GM13976 (cell line): ENCODE results near the gene ALPG.
"Not testable (repeated sequence)": the region's sequence is repeated elsewhere in the genome, so short reads cannot be mapped to it uniquely, and the experiment has no call there.

Experiments
- DNase-seq: peaks from one replicate; pipeline ENCODE4 v3.0.0; 2012; ENCODE audit warnings: low spot score
- in situ Hi-C: fragments of 300-500 bp; cut with MboI; formaldehyde crosslinking; loops from one replicate; pipeline ENCODE4 v1.12.0; 2022; ENCODE audit warnings: low sequenced_read_pairs, mixed read lengths, inconsistent platforms; ENCODE audit not compliant: unreplicated experiment
- TF ChIP-seq, protein P1 (sequence below): IDR thresholded peaks from 2 replicates; pipeline ENCODE4 v1.5.1; 2012; ENCODE audit warnings: borderline replicate concordance, mild to moderate bottlenecking; ENCODE audit not compliant: insufficient read depth; ENCODE audit errors: extremely low read depth, missing control alignments, control extremely low read depth

Gene ALPG

DNA sequence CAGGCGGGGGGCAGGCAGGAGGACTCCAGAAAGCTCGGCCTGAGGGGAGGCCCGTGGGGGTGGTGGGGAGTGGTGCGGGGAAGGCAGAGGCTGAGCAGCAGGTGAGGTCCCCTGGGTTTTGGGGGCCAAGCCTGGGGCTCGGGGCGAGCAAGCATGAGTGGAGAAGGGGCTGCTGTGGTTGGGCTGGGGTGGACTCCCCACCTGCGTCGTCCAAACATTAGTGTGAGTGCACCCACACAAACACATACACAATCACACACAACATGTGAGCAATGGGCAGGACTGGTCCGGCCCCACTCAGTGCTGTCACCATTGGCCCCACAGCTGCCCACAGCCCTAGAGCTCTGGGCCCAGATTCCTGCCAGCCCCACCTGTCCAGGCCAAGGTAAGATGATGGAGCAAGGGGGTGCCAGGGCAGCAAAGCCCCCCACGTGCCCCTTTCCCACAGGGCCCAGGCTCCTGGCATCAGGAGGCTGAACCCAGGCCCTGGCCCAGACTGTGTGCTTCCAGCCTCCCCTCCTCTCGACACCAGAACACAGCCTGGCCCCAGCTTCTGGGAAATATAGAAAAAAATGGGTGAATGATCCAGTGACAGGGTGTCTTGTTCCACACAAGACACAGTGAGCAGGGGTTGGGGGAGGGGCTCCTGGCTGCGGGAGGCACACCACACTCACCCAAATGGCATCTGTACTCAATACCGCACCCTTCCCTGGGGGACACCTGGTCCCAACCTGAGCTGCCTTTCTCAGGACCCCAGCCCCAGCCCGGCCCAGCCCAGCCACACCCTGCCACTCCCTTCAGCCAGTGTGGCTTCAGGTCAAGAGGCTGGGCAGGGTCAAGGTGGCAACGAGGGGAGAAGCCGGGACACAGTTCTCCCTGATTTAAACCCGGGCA is 28.6 kb upstream of the ALPG start:
- TF ChIP-seq, protein P1, sequence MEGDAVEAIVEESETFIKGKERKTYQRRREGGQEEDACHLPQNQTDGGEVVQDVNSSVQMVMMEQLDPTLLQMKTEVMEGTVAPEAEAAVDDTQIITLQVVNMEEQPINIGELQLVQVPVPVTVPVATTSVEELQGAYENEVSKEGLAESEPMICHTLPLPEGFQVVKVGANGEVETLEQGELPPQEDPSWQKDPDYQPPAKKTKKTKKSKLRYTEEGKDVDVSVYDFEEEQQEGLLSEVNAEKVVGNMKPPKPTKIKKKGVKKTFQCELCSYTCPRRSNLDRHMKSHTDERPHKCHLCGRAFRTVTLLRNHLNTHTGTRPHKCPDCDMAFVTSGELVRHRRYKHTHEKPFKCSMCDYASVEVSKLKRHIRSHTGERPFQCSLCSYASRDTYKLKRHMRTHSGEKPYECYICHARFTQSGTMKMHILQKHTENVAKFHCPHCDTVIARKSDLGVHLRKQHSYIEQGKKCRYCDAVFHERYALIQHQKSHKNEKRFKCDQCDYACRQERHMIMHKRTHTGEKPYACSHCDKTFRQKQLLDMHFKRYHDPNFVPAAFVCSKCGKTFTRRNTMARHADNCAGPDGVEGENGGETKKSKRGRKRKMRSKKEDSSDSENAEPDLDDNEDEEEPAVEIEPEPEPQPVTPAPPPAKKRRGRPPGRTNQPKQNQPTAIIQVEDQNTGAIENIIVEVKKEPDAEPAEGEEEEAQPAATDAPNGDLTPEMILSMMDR, result no peak
- DNase-seq, result no peak
- in situ Hi-C loops, result no loop called here

DNA sequence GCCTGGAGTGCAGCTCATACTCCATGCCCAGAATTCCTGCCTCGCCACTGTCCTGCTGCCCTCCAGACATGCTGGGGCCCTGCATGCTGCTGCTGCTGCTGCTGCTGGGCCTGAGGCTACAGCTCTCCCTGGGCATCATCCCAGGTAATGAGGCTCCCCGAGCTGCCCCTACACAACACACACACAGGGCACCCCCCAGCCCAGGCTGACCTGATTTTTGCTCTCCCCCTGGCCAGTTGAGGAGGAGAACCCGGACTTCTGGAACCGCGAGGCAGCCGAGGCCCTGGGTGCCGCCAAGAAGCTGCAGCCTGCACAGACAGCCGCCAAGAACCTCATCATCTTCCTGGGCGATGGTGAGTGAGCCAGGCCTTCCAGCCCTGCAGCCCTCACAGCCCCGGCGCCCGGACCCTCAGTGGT is 27.9 kb upstream of the ALPG start, which contains the start of gene ALPP:
ALPP (plus strand) TSS at position 17 of the 417 bp plus-strand sequence; CDS start at position 69, 52 bp downstream.
- in situ Hi-C loops, DNase-seq: not testable (repeated sequence)

DNA sequence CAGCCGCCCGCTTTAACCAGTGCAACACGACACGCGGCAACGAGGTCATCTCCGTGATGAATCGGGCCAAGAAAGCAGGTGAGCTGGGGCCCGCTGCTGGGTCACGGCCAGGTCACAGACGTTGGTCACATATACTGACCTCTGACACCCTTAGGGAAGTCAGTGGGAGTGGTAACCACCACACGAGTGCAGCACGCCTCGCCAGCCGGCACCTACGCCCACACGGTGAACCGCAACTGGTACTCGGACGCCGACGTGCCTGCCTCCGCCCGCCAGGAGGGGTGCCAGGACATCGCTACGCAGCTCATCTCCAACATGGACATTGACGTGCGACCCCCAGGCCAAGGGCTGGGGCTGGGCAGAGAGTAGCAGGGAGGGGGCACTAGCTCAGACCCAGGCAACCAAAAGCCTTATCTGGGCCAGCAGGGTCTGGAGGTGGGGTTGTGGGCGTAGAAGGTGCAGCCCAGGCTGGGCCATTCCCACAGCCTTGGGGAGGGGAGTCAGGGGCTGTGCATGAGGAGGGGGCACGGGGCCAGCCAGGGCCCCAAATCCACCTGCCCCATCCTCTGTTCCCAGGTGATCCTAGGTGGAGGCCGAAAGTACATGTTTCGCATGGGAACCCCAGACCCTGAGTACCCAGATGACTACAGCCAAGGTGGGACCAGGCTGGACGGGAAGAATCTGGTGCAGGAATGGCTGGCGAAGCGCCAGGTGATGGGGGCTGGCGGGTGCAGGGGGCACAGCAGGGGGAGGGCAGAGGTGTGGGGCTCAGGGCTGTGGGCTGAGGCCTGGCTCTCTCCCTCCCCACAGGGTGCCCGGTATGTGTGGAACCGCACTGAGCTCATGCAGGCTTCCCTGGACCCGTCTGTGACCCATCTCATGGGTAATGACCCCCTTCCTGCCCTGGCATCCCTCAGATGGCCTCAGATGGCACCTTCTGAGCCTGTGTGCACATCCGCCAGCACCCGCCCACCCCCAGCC is 26.7 kb upstream of the ALPG start:
- in situ Hi-C loops, DNase-seq: not testable (repeated sequence)

DNA sequence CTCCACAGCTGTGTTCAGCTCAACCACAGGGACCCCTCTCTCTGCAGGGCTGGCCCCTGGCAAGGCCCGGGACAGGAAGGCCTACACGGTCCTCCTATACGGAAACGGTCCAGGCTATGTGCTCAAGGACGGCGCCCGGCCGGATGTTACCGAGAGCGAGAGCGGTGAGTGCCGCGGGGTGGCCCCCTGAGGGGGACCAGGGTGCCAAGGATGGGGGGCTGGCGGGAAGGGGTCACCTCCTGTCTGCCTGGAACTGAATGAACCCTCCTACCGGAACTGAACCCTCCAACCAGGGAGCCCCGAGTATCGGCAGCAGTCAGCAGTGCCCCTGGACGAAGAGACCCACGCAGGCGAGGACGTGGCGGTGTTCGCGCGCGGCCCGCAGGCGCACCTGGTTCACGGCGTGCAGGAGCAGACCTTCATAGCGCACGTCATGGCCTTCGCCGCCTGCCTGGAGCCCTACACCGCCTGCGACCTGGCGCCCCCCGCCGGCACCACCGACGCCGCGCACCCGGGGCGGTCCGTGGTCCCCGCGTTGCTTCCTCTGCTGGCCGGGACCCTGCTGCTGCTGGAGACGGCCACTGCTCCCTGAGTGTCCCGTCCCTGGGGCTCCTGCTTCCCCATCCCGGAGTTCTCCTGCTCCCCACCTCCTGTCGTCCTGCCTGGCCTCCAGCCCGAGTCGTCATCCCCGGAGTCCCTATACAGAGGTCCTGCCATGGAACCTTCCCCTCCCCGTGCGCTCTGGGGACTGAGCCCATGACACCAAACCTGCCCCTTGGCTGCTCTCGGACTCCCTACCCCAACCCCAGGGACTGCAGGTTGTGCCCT is 25.2 kb upstream of the ALPG start:
- DNase-seq, in situ Hi-C loops: not testable (repeated sequence)

DNA sequence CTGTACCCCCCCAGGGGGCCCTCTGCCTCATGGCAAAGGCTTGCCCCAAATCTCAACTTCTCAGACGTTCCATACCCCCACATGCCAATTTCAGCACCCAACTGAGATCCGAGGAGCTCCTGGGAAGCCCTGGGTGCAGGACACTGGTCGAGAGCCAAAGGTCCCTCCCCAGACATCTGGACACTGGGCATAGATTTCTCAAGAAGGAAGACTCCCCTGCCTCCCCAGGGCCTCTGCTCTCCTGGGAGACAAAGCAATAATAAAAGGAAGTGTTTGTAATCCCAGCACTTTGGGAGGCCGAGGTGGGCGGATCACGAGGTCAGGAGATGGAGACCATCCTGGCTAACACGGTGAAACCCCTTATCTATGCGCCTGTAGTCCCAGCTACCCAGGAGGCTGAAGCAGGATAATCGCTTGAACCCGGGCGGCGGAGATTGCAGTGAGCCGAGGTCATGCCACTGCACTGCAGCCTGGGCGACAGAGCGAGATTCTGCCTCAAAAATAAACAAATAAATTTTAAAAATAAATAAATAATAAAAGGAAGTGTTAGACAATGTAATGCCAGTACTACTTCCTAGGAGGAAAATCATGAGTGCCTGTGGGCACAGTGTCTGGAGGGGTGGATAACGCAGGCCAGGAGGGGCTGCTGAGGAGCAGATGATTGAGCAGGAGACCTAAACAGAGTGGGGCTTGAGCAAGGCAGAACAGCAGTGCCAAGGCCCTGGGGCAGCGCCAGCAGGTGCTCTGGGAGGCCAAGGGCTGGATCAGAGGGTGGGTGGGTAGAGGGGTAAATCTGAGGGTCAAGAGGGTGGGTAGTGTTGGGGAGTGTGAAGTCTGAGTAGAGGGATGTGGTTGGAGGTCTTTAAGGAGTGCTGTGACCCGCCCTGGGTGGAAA is 24.1 kb upstream of the ALPG start:
- in situ Hi-C loops, result no loop called here
- no peak for DNase-seq
- TF ChIP-seq, protein P1, result no peak

DNA sequence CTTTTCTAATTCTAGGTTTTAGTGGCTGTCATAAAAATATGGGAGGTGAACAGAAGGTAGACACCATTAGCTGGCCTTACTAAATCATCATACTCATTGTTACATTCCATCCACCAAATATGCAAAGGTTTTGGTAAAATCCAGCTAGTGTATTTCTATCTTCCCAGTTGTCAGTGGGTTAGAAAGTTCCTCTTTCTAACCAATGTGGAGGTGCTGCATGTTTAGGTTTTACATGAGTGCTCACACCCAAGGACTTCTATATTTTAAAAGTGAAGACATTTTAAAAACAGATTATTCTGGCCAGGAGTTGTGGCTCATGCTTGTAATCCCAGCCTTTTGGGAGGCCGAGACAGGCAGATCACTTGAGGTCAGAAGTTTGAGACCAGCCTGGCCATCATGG is 22.2 kb upstream of the ALPG start:
- TF ChIP-seq, protein P1, result no peak
- in situ Hi-C loops, result no loop called here
- no peak for DNase-seq

DNA sequence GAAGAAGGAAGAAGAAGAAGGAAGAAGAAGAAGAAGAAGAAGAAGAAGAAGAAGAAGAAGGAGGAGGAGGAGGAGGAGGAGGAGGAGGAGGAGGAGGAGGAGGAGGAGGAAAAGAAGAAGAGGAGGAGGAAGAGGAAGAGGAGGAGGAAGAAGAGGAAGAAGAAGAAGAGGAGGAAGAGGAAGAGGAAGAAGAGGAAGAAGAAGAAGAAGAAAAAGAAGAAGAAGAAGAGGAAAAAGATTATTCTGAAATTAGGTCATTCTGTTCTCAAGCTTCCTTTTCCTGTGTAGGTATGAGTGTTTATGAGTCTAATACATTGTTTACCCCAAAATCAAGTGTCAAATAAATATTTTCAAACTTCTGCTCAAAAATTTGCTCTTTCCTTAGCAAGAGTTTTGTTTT is 21.6 kb upstream of the ALPG start:
- in situ Hi-C loops, DNase-seq: not testable (repeated sequence)
